GM04504 (cell line): ENCODE data around the gene SPATA3.

Experiments
- DNase-seq: peaks from one replicate; pipeline ENCODE4 v3.0.0-alpha.2; 2012; ENCODE audit warnings: low read depth

SPATA3 gene

GRCh38 chr2:230968921-230969658, 26.8 kb upstream of the SPATA3 start:
- no peak for DNase-seq

GRCh38 chr2:230969659-230970015, 26.3 kb upstream of the SPATA3 start:
- DNase-seq: no peak

GRCh38 chr2:230972046-230972445, 23.9 kb upstream of the SPATA3 start:
- DNase-seq: no peak

GRCh38 chr2:230974096-230974913, 21.6 kb upstream of the SPATA3 start:
- DNase-seq: peak; percentile 35

GRCh38 chr2:230975927-230976326, 20.0 kb upstream of the SPATA3 start:
- no peak for DNase-seq

GRCh38 chr2:230976671-230977171, 19.2 kb upstream of the SPATA3 start:
- no peak for DNase-seq

GRCh38 chr2:230980468-230980867, 15.5 kb upstream of the SPATA3 start:
- DNase-seq: no peak

- no peak for DNase-seq
Observed at GRCh38 chr2:230981704-230982103, 14.2 kb upstream of the SPATA3 start.

GRCh38 chr2:230982126-230982525, 13.8 kb upstream of the SPATA3 start:
- no peak for DNase-seq

- no peak for DNase-seq
Observed at GRCh38 chr2:230982528-230982927, 13.4 kb upstream of the SPATA3 start.

GRCh38 chr2:230983566-230983965, 12.4 kb upstream of the SPATA3 start:
- no peak for DNase-seq

GRCh38 chr2:230984393-230985220, 11.3 kb upstream of the SPATA3 start:
- DNase-seq: no peak

GRCh38 chr2:230985519-230986231, 10.2 kb upstream of the SPATA3 start:
- no peak for DNase-seq

- no peak for DNase-seq
Observed at GRCh38 chr2:230986520-230987136, 9.3 kb upstream of the SPATA3 start.

- DNase-seq: peak; percentile 40
Observed at GRCh38 chr2:230987137-230988020, 8.5 kb upstream of the SPATA3 start.

GRCh38 chr2:230989731-230990130, 6.2 kb upstream of the SPATA3 start:
- DNase-seq: no peak

GRCh38 chr2:230990131-230990898, 5.6 kb upstream of the SPATA3 start:
- DNase-seq: no peak

- DNase-seq: no peak
Observed at GRCh38 chr2:230990899-230991150, 5.1 kb upstream of the SPATA3 start.

- no peak for DNase-seq
Observed at GRCh38 chr2:230991598-230991997, 4.3 kb upstream of the SPATA3 start.

- DNase-seq: no peak
Observed at GRCh38 chr2:230996661-230997060, 740 bp downstream of the SPATA3 start.
